ENCODE data around the gene RNF220. TPM values are rescaled to one million over a fixed set of nuclear protein-coding genes. Genes with fewer than 3 reads are reported as not detected.

RNF220 gene
- total and polyA plus RNA-seq, 8 donors: 50.8 to 108 (median 91.3) TPM

GRCh38 chr1:44571712-44572571 is 166.9 kb downstream of the RNF220 start:
- no peak overlapping the region for H3K4me3 ChIP-seq
- TF ChIP-seq CTCF (IDR thresholded peaks at IDR 0.05): peak; percentile 26 to 48
- no peaks in the 10 kb centered on the region for H3K36me3 ChIP-seq
- H3K4me1 ChIP-seq: no peaks in the 10 kb centered on the region
- peak; percentile 47 for ATAC-seq
- H3K9me3 ChIP-seq: no peaks in the 10 kb centered on the region
- H3K27ac ChIP-seq: no peak overlapping the region
- intact Hi-C loops (cut with DNase I): no loop called here
- H3K27me3 ChIP-seq: no peaks in the 10 kb centered on the region
- DNase-seq: no peak

GRCh38 chr1:44572572-44572879 is 167.5 kb downstream of the RNF220 start:
- Histone ChIP-seq H3K27me3 (no peaks in the 10 kb centered on the region), H3K4me3 (no peak overlapping the region), H3K4me1 (no peaks in the 10 kb centered on the region), H3K27ac (no peak overlapping the region), H3K36me3 (no peaks in the 10 kb centered on the region), H3K9me3 (no peaks in the 10 kb centered on the region)
- TF ChIP-seq CTCF (IDR thresholded peaks at IDR 0.05): no peak
- ATAC-seq (no peak), DNase-seq (no peak)
- intact Hi-C loops (cut with DNase I): no loop called here

- TF ChIP-seq CTCF (IDR thresholded peaks at IDR 0.05): no peak
- H3K36me3 ChIP-seq: no peaks in the 10 kb centered on the region
- ATAC-seq: no peak
- no peak overlapping the region for H3K4me3 ChIP-seq
- no peak for DNase-seq
- H3K27ac ChIP-seq: no peak overlapping the region
- no peaks in the 10 kb centered on the region for H3K27me3 ChIP-seq
- H3K9me3 ChIP-seq: no peaks in the 10 kb centered on the region
- intact Hi-C loops (cut with DNase I): no loop called here
- H3K4me1 ChIP-seq: no peaks in the 10 kb centered on the region
Measured at GRCh38 chr1:44575396-44575795, 170.3 kb downstream of the RNF220 start.

- intact Hi-C loops (cut with DNase I): no loop called here
- no peak for TF ChIP-seq CTCF (IDR thresholded peaks at IDR 0.05)
- peak; percentile 32 for ATAC-seq
- no peaks in the 10 kb centered on the region for H3K9me3 ChIP-seq
- no peak overlapping the region for H3K4me3 ChIP-seq
- no peaks in the 10 kb centered on the region for H3K4me1 ChIP-seq
- H3K27me3 ChIP-seq: no peaks in the 10 kb centered on the region
- peak in 1 of 4 donors; percentile 61 for DNase-seq
- H3K27ac ChIP-seq: peak overlapping the region in 1 of 2 donors; percentile 15
- H3K36me3 ChIP-seq: no peaks in the 10 kb centered on the region
Measured at GRCh38 chr1:44576456-44577150, 171.5 kb downstream of the RNF220 start.

GRCh38 chr1:44581205-44581604 is 176.2 kb downstream of the RNF220 start:
- Histone ChIP-seq H3K27ac (no peak overlapping the region), H3K4me1 (no peaks in the 10 kb centered on the region), H3K4me3 (no peak overlapping the region), H3K27me3 (no peaks in the 10 kb centered on the region), H3K36me3 (no peaks in the 10 kb centered on the region), H3K9me3 (no peaks in the 10 kb centered on the region)
- no peak for TF ChIP-seq CTCF (IDR thresholded peaks at IDR 0.05)
- DNase-seq (no peak), ATAC-seq (no peak)
- intact Hi-C loops (cut with DNase I): no loop called here
